Spleen (tissue), 11 donors: ENCODE measurements around the gene SLC30A1. TPM values are rescaled to one million over a fixed set of nuclear protein-coding genes. Genes with fewer than 3 reads are reported as not detected.
A peak's percentile ranks its signal among the peaks of the same experiment; 100 is the strongest.

ENCODE experiments used
- DNase-seq: peaks from one replicate; pipeline ENCODE4 v3.0.0-alpha.2; 2020
- H3K27ac ChIP-seq, 8 donors: fragments of 200-600 bp; sonication (generic) in 7 of 8; 1 replicate in 4 of 8; 2 replicates in 4 of 8; pipeline versions ENCODE4 v1.5.0 to v1.8.0; 2016 to 2021; ENCODE audit warnings: inconsistent platforms in 4 of 8, mild to moderate bottlenecking in 4 of 8, moderate library complexity in 1 of 8
- H3K27me3 ChIP-seq, 7 donors: fragments of 200-600 bp; sonication (generic) in 6 of 7; replicated peaks in 1 of 7; 1 replicate in 4 of 7; 2 replicates in 3 of 7; pipeline versions ENCODE4 v1.5.0 to v1.8.0; 2016 to 2021; ENCODE audit warnings: inconsistent platforms in 3 of 7, mild to moderate bottlenecking in 1 of 7
- H3K36me3 ChIP-seq, 6 donors: fragments of 200-600 bp; sonication (generic) in 5 of 6; 1 replicate in 4 of 6; 2 replicates in 2 of 6; pipeline versions ENCODE4 v1.5.0 to v1.8.0; 2016 to 2021; ENCODE audit warnings: inconsistent platforms in 2 of 6
- H3K4me1 ChIP-seq, 6 donors: fragments of 200-600 bp; sonication (generic) in 5 of 6; 1 replicate in 3 of 6; 2 replicates in 3 of 6; pipeline versions ENCODE4 v1.5.0 to v1.8.0; 2016 to 2021; ENCODE audit warnings: inconsistent platforms in 3 of 6
- H3K4me3 ChIP-seq, 8 donors: fragments of 200-600 bp; sonication (generic) in 7 of 8; 1 replicate in 4 of 8; 2 replicates in 4 of 8; pipeline versions ENCODE4 v1.5.0 to v1.8.0; 2016 to 2021; ENCODE audit warnings: inconsistent platforms in 4 of 8, mild to moderate bottlenecking in 4 of 8, moderate library complexity in 2 of 8
- H3K9me3 ChIP-seq, 8 donors: fragments of 200-600 bp; sonication (generic) in 7 of 8; 1 replicate in 4 of 8; 2 replicates in 4 of 8; pipeline versions ENCODE4 v1.5.0 to v1.8.0; 2016 to 2021; ENCODE audit warnings: inconsistent platforms in 4 of 8
- CTCF ChIP-seq, 11 experiments: fragments of 200-600 bp in 7 of 11; fragments of 450-650 bp in 4 of 11; sonication (generic) in 4 of 11; IDR thresholded peaks in 8 of 11; conservative IDR thresholded peaks in 3 of 11; 1 replicate in 7 of 11; 2 replicates in 4 of 11; pipeline versions ENCODE4 v1.4.0 to v1.8.0; 2016 to 2021; ENCODE audit warnings: antibody characterized with exemption in 11 of 11, inconsistent platforms in 4 of 11, mild to moderate bottlenecking in 1 of 11
- POLR2A ChIP-seq, 3 donors: fragments of 450-650 bp; IDR thresholded peaks; one replicate each; pipeline ENCODE4 v1.5.1; 2017; ENCODE audit warnings: antibody characterized with exemption in 3 of 3, mild to moderate bottlenecking in 1 of 3
- POLR2AphosphoS5 ChIP-seq, 3 donors: sonication (generic); formaldehyde crosslinking; IDR thresholded peaks; one replicate each; pipeline ENCODE4 v1.5.1; 2017; ENCODE audit warnings: antibody characterized with exemption in 3 of 3
- WGBS, 5 donors: extraction: QIAGEN DNeasy Blood & Tissue Kit in 3 of 5; methylation state at CpG; one replicate each; pipeline versions ENCODE4 v1.1.5 to v1.1.7; 2013 to 2018; 5-methylcytosine and 5-hydroxymethylcytosine counted together
- intact Hi-C: fragments of 100-400 bp; cut with DNase I; formaldehyde crosslinking; loops from one replicate; pipeline ENCODE4 v1.15.0; 2023; ENCODE audit warnings: low total_unique reads
- polyA plus RNA-seq, 3 donors: library from polyadenylated mRNA; stranded (reverse); fragments of 200-250 nt; gene quantifications; one replicate each; pipeline ENCODE4 v1.2.1, GENCODE V29; 2013
- total RNA-seq, 7 donors: library from RNA; depleted of rRNA in 3 of 7; stranded (reverse); fragments of >200 nt in 3 of 7; fragmentation: NEBNext Ultra II Directional in 4 of 7; extraction: Animal tissue kit (Norgen Biotek cat#: 25700) in 4 of 7; gene quantifications; one replicate each; pipeline versions ENCODE4 v1.1.0 to v1.2.1, GENCODE V29; 2016 to 2021
- donor health status: healthy with polysubstance abuse.
- donor health status: DM: no; HTN: no; CAD: no; lungs with moderate emphysema.
- donor health status: DM: no; HTN: no; CAD: no.
- donor health status: Bipolar disorder and iron deficiency.
- donor health status: healthy.
- donor health status: DM: no; HTN: no; CAD: no.
- donor health status: DM: yes; HTN: yes; CAD: no.

SLC30A1 gene
- total and polyA plus RNA-seq, 10 donors = 3.0 to 38.5 (median 30.8) TPM

GRCh38 chr1:211553549-211553948 lies 25.4 kb downstream of the SLC30A1 start:
- Histone ChIP-seq H3K27me3 (no peaks in the 10 kb centered on the region), H3K4me3 (no peak overlapping the region), H3K27ac (no peak overlapping the region), H3K9me3 (no peaks in the 10 kb centered on the region), H3K36me3 (no peaks in the 10 kb centered on the region), H3K4me1 (peaks cover 0 to 6% (median 0%) of the 10 kb centered on the region in 6 donors)
- DNase-seq = no peak
- no peak for TF ChIP-seq POLR2A (IDR thresholded peaks at IDR 0.05)
- TF ChIP-seq POLR2AphosphoS5 (IDR thresholded peaks at IDR 0.05) = no peak
- TF ChIP-seq CTCF (IDR thresholded peaks at IDR 0.05 in 8 of 11, conservative IDR thresholded peaks at IDR 0.05 in 3 of 11) = no peak
- intact Hi-C loops = no loop called here
- 48 to 95% (median 88%) methylated on average over 2 of the region's 2 CpGs for WGBS, 5 donors

- intact Hi-C loops = no loop called here
- DNase-seq = no peak
- H3K4me3 ChIP-seq = no peak overlapping the region
These were observed 27.1 kb downstream of the SLC30A1 start for GRCh38 chr1:211551638-211552460.

GRCh38 chr1:211549092-211549711 lies 29.8 kb downstream of the SLC30A1 start:
- Histone ChIP-seq H3K4me3 (no peak overlapping the region), H3K4me1 (peaks cover 0 to 21% (median 0%) of the 10 kb centered on the region in 6 donors), H3K36me3 (no peaks in the 10 kb centered on the region), H3K9me3 (no peaks in the 10 kb centered on the region), H3K27me3 (no peaks in the 10 kb centered on the region), H3K27ac (no peak overlapping the region)
- TF ChIP-seq POLR2A (IDR thresholded peaks at IDR 0.05) (no peak), CTCF (IDR thresholded peaks at IDR 0.05 in 8 of 11, conservative IDR thresholded peaks at IDR 0.05 in 3 of 11) (no peak), POLR2AphosphoS5 (IDR thresholded peaks at IDR 0.05) (no peak)
- peak; percentile 16 for DNase-seq
- intact Hi-C loops = no loop called here
- 86 to 93% (median 89%) methylated on average over 4 to 6 of the region's 6 CpGs for WGBS, 5 donors

More at GRCh38 chr1:211551638-211552460, 27.1 kb downstream of the SLC30A1 start:
- Histone ChIP-seq H3K36me3 (no peaks in the 10 kb centered on the region), H3K9me3 (no peaks in the 10 kb centered on the region), H3K27ac (no peak overlapping the region), H3K4me1 (peaks cover 0 to 7% (median 0%) of the 10 kb centered on the region in 6 donors), H3K27me3 (no peaks in the 10 kb centered on the region)
- WGBS, 5 donors = 53 to 72% (median 64%) methylated on average over 12 of the region's 12 CpGs
- TF ChIP-seq CTCF (IDR thresholded peaks at IDR 0.05 in 8 of 11, conservative IDR thresholded peaks at IDR 0.05 in 3 of 11) (no peak), POLR2A (IDR thresholded peaks at IDR 0.05) (no peak), POLR2AphosphoS5 (IDR thresholded peaks at IDR 0.05) (no peak)
